ENCODE data around the gene COL5A2. TPM values are rescaled to one million over a fixed set of nuclear protein-coding genes. Genes with fewer than 3 reads are reported as not detected.

COL5A2 gene
- total RNA-seq, 1 donor from 2014 or later, result 11.2 TPM

DNA sequence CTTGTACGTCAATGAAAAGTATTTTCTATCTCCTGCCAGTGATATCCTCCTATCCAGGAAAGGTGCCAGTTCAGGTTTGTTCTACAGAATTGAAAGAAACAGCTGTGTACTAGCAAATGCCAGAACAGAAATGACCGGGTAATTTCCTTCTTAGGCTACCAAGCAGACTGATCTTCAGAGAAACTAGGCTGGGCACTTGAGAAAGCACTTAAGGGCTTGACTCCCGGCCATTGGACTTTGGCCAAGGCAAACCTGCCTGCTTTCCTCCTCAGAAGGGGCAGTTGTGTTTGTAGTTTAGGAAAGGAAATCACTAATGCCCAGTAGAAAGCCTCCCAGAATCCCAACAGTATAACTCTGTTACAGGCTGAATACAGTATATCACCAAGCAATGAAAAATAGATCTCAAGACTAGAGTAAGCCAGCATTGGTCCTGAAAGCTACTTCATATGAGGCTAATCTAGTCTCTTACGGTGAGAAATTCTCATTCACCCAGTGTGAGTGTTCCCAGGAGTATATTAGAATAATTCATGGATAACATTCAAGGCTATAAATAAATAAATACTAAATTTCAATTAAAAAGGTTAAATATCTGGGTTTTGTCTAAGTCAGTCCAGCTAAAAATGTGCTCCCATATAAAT is 43.0 kb upstream of the COL5A2 start:
- Histone ChIP-seq H3K79me2 (ENCODE audit: low read depth) (no peaks in the 10 kb centered on the region), H3K4me1 (peaks cover under 1% of the 10 kb centered on the region), H3K27me3 (no peaks in the 10 kb centered on the region), H3K9me3 (ENCODE audit: low read depth) (no peaks in the 10 kb centered on the region), H3F3A (ENCODE audit: low read depth) (no peaks in the 10 kb centered on the region), H3K27ac (no peak overlapping the region), H3K9ac (no peak overlapping the region), H2AFZ (replicated peaks) (no peak overlapping the region), H4K20me1 (ENCODE audit: low read depth) (no peaks in the 10 kb centered on the region), H3K4me2 (no peak overlapping the region), H3K36me3 (no peaks in the 10 kb centered on the region), H3K4me3 (no peak overlapping the region)
- no peak overlapping the region for H3K4me3 Mint-ChIP-seq
- no peak for TF ChIP-seq EZH2 (IDR thresholded peaks at IDR 0.05)
- TF ChIP-seq EZH2phosphoT487 (IDR thresholded peaks at IDR 0.05), result no peak
- no peak for TF ChIP-seq CTCF (IDR thresholded peaks at IDR 0.05)
- H3K36me3 Mint-ChIP-seq, result no peaks in the 10 kb centered on the region
- no peak for DNase-seq (ENCODE audit: low spot score)
- H3K27me3 Mint-ChIP-seq (ENCODE audit: insufficient read depth, low read depth), result no peaks in the 10 kb centered on the region
- H3K4me1 Mint-ChIP-seq, result peaks cover 2% of the 10 kb centered on the region
- H3K27ac Mint-ChIP-seq, result no peak overlapping the region
- H3K9me3 Mint-ChIP-seq, result no peaks in the 10 kb centered on the region

GRCh38 chr2:189221811-189222467 is 42.4 kb upstream of the COL5A2 start:
- H3K4me3 Mint-ChIP-seq, result no peak overlapping the region
- H3K36me3 Mint-ChIP-seq, result no peaks in the 10 kb centered on the region
- Histone ChIP-seq H3K9ac (no peak overlapping the region), H3K27ac (no peak overlapping the region), H3K9me3 (ENCODE audit: low read depth) (no peaks in the 10 kb centered on the region), H3K4me2 (no peak overlapping the region), H3K4me3 (no peak overlapping the region), H3K27me3 (no peaks in the 10 kb centered on the region), H3K79me2 (ENCODE audit: low read depth) (no peaks in the 10 kb centered on the region), H3F3A (ENCODE audit: low read depth) (no peaks in the 10 kb centered on the region), H4K20me1 (ENCODE audit: low read depth) (no peaks in the 10 kb centered on the region), H2AFZ (replicated peaks) (no peak overlapping the region), H3K4me1 (peaks cover 4% of the 10 kb centered on the region), H3K36me3 (no peaks in the 10 kb centered on the region)
- no peak for DNase-seq (ENCODE audit: low spot score)
- peaks cover 5% of the 10 kb centered on the region for H3K4me1 Mint-ChIP-seq
- no peaks in the 10 kb centered on the region for H3K9me3 Mint-ChIP-seq
- TF ChIP-seq EZH2phosphoT487 (IDR thresholded peaks at IDR 0.05), result no peak
- TF ChIP-seq CTCF (IDR thresholded peaks at IDR 0.05), result no peak
- TF ChIP-seq EZH2 (IDR thresholded peaks at IDR 0.05), result no peak
- H3K27me3 Mint-ChIP-seq (ENCODE audit: insufficient read depth, low read depth), result no peaks in the 10 kb centered on the region
- H3K27ac Mint-ChIP-seq, result no peak overlapping the region

DNA sequence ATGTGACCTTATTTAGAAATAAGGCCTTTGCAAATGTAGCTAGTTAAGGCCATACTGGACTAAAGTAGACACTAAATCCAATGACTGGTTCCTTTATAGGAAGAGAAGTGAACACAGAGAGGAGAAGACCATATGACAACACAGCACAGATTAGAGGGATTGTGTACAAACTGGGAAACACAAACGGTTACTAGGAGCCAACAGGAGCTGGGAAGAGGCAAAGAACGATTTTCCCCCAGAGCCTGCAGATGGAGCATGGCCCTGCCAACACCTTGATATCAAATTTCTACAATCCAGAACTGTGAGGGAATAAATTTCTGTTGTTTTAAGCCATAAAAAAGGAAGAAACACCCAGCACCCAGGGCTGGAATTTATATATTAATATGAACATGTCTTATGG is 38.7 kb upstream of the COL5A2 start:
- peaks cover 4% of the 10 kb centered on the region for H3K4me1 ChIP-seq

More for the DNA sequence above, 38.7 kb upstream of the COL5A2 start:
- Histone ChIP-seq H3K9ac (no peak overlapping the region), H2AFZ (replicated peaks) (peak overlapping the region; percentile 74), H3K9me3 (ENCODE audit: low read depth) (no peaks in the 10 kb centered on the region), H3K27ac (no peak overlapping the region), H3K4me2 (no peak overlapping the region), H4K20me1 (ENCODE audit: low read depth) (no peaks in the 10 kb centered on the region), H3K36me3 (no peaks in the 10 kb centered on the region), H3K79me2 (ENCODE audit: low read depth) (no peaks in the 10 kb centered on the region), H3F3A (ENCODE audit: low read depth) (no peaks in the 10 kb centered on the region), H3K27me3 (no peaks in the 10 kb centered on the region), H3K4me3 (no peak overlapping the region)
- Mint-ChIP-seq H3K27ac (peak overlapping the region; percentile 18), H3K9me3 (no peaks in the 10 kb centered on the region), H3K4me1 (peaks cover 5% of the 10 kb centered on the region), H3K27me3 (ENCODE audit: insufficient read depth, low read depth) (peaks cover 2% of the 10 kb centered on the region), H3K4me3 (no peak overlapping the region), H3K36me3 (no peaks in the 10 kb centered on the region)
- DNase-seq (ENCODE audit: low spot score), result no peak
- no peak for TF ChIP-seq EZH2 (IDR thresholded peaks at IDR 0.05)
- TF ChIP-seq CTCF (IDR thresholded peaks at IDR 0.05), result no peak
- no peak for TF ChIP-seq EZH2phosphoT487 (IDR thresholded peaks at IDR 0.05)
